HCEC 1CT (cell line): Measurements from ENCODE around the gene AGAP3.

ENCODE experiments used
- DNase-seq: peaks from one replicate; pipeline ENCODE4 v3.0.0-alpha.2; 2017

The AGAP3 gene

DNA sequence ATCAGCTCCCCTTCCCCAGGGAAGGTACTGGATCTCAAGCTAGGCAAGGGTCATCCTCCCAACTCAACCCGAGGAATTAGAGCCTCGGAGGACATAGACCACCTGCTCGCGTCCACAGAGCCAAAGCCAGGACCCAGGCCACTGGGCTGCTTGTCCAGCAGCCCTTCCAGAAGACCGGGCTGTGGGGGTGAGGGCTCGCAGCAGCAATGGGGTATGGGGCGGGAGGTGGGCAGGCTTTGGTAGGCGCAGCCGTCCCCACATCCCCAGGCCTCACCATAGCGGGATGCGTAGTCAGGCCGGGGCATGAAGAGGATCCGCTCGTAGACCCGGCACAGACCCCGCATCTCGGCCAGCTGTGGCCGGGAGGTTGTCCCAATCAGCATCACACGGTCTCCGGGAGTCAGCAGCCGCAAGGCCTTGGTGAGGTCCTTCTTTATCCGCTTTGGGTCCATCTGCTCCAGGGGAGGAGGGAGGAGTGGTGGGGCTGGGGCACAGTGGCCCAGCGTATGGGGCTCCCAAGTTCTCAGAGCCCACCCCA, 105.8 kb downstream of the AGAP3 start:
- DNase-seq, result no peak

DNA sequence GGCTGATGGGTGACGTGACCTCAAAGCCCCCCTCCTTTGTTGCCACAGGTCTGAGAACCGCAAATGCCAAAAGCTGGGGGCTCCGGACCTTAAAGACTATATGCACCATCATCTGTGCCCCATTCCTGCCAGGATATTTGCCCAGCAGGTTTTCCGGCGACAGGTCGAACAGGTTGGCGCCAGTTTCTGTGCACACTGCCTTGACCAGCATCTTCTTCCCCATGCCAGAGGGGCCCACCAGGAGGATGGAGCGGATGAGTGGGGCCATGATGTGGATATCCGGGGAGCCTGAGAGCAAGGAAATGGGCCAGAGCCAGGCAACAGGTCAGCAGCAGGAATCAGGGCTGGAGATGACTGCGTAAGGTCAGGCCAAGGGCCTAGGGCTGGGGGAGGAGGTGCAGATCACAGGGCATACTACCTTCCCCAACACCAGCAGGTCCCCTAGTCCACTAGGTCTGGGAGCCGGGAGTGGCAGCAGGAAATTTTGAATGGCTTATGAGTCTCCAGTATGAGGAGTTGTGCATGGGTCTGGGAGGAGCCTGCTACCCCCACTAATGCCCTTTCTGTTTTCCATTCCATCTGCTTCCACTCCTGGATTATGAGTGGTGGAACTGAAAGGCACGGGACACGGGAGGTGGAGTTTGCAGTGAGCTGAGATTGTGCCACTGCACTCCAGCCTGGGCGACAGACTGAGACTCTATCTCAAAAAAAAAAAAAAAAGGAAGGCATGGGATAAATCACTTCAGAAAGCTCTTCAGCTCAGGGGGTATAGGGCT, 107.1 kb downstream of the AGAP3 start:
- no peak for DNase-seq
